HG03064 (cell line): ENCODE measurements around the gene ELMOD1.

Experiments
- ATAC-seq: cut with Tn5 transposase; IDR thresholded peaks from one replicate; pipeline ENCODE4 v1.9.1; 2021; ENCODE audit warnings: low read depth; ENCODE audit not compliant: unreplicated experiment

ELMOD1 gene

GRCh38 chr11:107625685-107625989 lies 34.7 kb downstream of the ELMOD1 start:
- ATAC-seq = no peak

- no peak for ATAC-seq
Measured at GRCh38 chr11:107631043-107631442, 40.1 kb downstream of the ELMOD1 start.

GRCh38 chr11:107631931-107632330 lies 41.0 kb downstream of the ELMOD1 start:
- no peak for ATAC-seq

- ATAC-seq = no peak
Measured at GRCh38 chr11:107646783-107647182, 55.8 kb downstream of the ELMOD1 start.

GRCh38 chr11:107648242-107648641 lies 57.3 kb downstream of the ELMOD1 start:
- ATAC-seq = no peak

GRCh38 chr11:107651672-107652071 lies 60.7 kb downstream of the ELMOD1 start:
- no peak for ATAC-seq

- ATAC-seq = no peak
Measured at GRCh38 chr11:107653076-107653475, 62.1 kb downstream of the ELMOD1 start.

GRCh38 chr11:107655602-107656001 lies 64.7 kb downstream of the ELMOD1 start:
- ATAC-seq = no peak

- no peak for ATAC-seq
Measured at GRCh38 chr11:107659310-107659709, 68.4 kb downstream of the ELMOD1 start.

GRCh38 chr11:107660066-107660465 lies 69.1 kb downstream of the ELMOD1 start:
- ATAC-seq = no peak

- ATAC-seq = no peak
Measured at GRCh38 chr11:107661656-107662055, 70.7 kb downstream of the ELMOD1 start.

- ATAC-seq = no peak
Measured at GRCh38 chr11:107665018-107665417, 74.1 kb downstream of the ELMOD1 start.

GRCh38 chr11:107666911-107667613 lies 76.1 kb downstream of the ELMOD1 start:
- ATAC-seq = no peak

GRCh38 chr11:107669191-107669740 lies 78.3 kb downstream of the ELMOD1 start:
- ATAC-seq = no peak

- no peak for ATAC-seq
Measured at GRCh38 chr11:107669893-107670601, 79.1 kb downstream of the ELMOD1 start.

- ATAC-seq = no peak
Measured at GRCh38 chr11:107675902-107676301, 85.0 kb downstream of the ELMOD1 start.

GRCh38 chr11:107676336-107677057 lies 85.5 kb downstream of the ELMOD1 start:
- ATAC-seq = no peak

GRCh38 chr11:107677924-107678631 lies 87.1 kb downstream of the ELMOD1 start:
- no peak for ATAC-seq

- no peak for ATAC-seq
Measured at GRCh38 chr11:107678632-107678971, 87.7 kb downstream of the ELMOD1 start.

- no peak for ATAC-seq
Measured at GRCh38 chr11:107679255-107680024, 88.5 kb downstream of the ELMOD1 start.
